Thoracic aorta (tissue), 2 donors: ENCODE results near the gene ARL4C. TPM values are rescaled to one million over a fixed set of nuclear protein-coding genes. Genes with fewer than 3 reads are reported as not detected.

Experiments used
- ATAC-seq: fragments of 150-250 bp; one replicate; pipeline ENCODE4 v1.8.0; 2017; ENCODE audit warnings: low read depth; ENCODE audit not compliant: insufficient number of reproducible peaks, low FRiP score
- DNase-seq: peaks from one replicate; pipeline ENCODE4 v3.0.0-alpha.2; 2020; ENCODE audit warnings: low spot score
- H3K27ac ChIP-seq, 2 donors: fragments of 200-600 bp; sonication (generic); 1 replicate in 1 of 2; 2 replicates in 1 of 2; pipeline ENCODE4 v1.5.1; 2016; ENCODE audit warnings: mild to moderate bottlenecking in 2 of 2, moderate library complexity in 2 of 2
- H3K27me3 ChIP-seq: fragments of 200-600 bp; sonication (generic); replicated peaks from 2 replicates; pipeline ENCODE4 v1.6.0; 2016; ENCODE audit warnings: mild to moderate bottlenecking; ENCODE audit not compliant: insufficient read depth
- H3K36me3 ChIP-seq: fragments of 200-600 bp; sonication (generic); one replicate; pipeline ENCODE4 v1.5.1; 2016
- H3K4me1 ChIP-seq, 2 donors: fragments of 200-600 bp; sonication (generic); 1 replicate in 1 of 2; 2 replicates in 1 of 2; pipeline versions ENCODE4 v1.5.1 to v1.6.0; 2016; ENCODE audit warnings: low read depth in 2 of 2, mild to moderate bottlenecking in 1 of 2; ENCODE audit not compliant: control insufficient read depth in 1 of 2
- H3K4me3 ChIP-seq: fragments of 200-600 bp; sonication (generic); 2 replicates; pipeline ENCODE4 v1.5.1; 2016; ENCODE audit warnings: mild to moderate bottlenecking
- H3K9me3 ChIP-seq: fragments of 200-600 bp; sonication (generic); 2 replicates; pipeline ENCODE4 v1.5.1; 2016
- total RNA-seq, 2 donors: library from RNA; depleted of rRNA; stranded (reverse); fragments of >200 nt; gene quantifications; one replicate each; pipeline versions ENCODE4 v1.1.0 to v1.2.3, GENCODE V29; 2016
- TF ChIP-seq, protein P1 (sequence below): fragments of 200-600 bp; sonication (generic); IDR thresholded peaks from one replicate; pipeline ENCODE4 v1.5.1; 2019; ENCODE audit warnings: antibody characterized with exemption

Gene ARL4C
- total RNA-seq, 2 donors from 2014 or later: 18.2 to 22.9 TPM

GRCh38 chr2:234451242-234451641 is 45.6 kb downstream of the ARL4C start:
- no peak for ATAC-seq
- DNase-seq: no peak
- no peak overlapping the region for H3K4me3 ChIP-seq
- peaks cover 0 to 3% of the 10 kb centered on the region in 2 donors for H3K4me1 ChIP-seq
- H3K36me3 ChIP-seq: no peaks in the 10 kb centered on the region
- H3K27ac ChIP-seq: peak overlapping the region in 1 of 2 donors; percentile 27
- H3K9me3 ChIP-seq: no peaks in the 10 kb centered on the region
- TF ChIP-seq, protein P1, sequence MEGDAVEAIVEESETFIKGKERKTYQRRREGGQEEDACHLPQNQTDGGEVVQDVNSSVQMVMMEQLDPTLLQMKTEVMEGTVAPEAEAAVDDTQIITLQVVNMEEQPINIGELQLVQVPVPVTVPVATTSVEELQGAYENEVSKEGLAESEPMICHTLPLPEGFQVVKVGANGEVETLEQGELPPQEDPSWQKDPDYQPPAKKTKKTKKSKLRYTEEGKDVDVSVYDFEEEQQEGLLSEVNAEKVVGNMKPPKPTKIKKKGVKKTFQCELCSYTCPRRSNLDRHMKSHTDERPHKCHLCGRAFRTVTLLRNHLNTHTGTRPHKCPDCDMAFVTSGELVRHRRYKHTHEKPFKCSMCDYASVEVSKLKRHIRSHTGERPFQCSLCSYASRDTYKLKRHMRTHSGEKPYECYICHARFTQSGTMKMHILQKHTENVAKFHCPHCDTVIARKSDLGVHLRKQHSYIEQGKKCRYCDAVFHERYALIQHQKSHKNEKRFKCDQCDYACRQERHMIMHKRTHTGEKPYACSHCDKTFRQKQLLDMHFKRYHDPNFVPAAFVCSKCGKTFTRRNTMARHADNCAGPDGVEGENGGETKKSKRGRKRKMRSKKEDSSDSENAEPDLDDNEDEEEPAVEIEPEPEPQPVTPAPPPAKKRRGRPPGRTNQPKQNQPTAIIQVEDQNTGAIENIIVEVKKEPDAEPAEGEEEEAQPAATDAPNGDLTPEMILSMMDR: no peak
- H3K27me3 ChIP-seq: no peaks in the 10 kb centered on the region

- TF ChIP-seq, protein P1: no peak
- Histone ChIP-seq H3K36me3 (no peaks in the 10 kb centered on the region), H3K4me1 (peaks cover 0 to 5% of the 10 kb centered on the region in 2 donors), H3K9me3 (no peaks in the 10 kb centered on the region), H3K4me3 (no peak overlapping the region), H3K27me3 (no peaks in the 10 kb centered on the region), H3K27ac (no peak overlapping the region)
- ATAC-seq: no peak
- no peak for DNase-seq
Measured at GRCh38 chr2:234450431-234451124, 46.3 kb downstream of the ARL4C start.

DNA sequence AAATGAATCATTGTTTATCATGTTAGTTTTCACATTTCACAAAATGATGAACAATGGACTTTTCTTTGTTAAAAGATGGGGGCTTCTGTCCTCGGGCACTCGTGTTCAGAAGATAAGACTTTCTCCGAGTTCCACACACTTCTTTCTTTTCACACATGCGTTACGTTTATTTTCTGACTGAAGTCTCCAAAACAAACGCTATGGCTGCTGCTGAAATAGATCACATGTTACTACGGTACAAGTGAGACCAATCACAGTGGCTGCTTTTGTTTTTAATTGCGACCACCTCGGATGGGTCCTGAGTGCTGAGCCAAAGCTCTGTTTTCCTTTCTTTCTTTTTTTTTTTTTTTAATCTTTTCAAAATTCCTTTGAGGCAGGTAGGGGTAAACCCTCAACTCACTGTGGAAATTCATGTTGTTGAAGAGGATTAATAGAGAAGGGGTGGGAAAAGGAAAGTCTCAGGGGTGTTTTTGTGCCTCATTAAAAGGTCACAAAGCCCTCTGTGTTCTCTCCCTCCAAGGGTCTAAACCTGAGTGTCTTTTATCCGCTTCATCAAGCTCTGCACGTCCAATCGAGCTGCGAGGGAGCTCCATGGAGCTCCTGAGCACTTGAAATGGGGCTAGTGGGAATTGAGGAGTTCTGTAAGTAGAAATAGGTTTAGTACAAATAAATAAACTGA is 48.2 kb downstream of the ARL4C start:
- DNase-seq (no peak), ATAC-seq (no peak)
- H3K4me3 ChIP-seq: no peak overlapping the region
- H3K36me3 ChIP-seq: no peaks in the 10 kb centered on the region
- TF ChIP-seq, protein P1: no peak
- no peak overlapping the region for H3K27ac ChIP-seq
- peaks cover 11 to 12% of the 10 kb centered on the region in 2 donors for H3K4me1 ChIP-seq
- no peaks in the 10 kb centered on the region for H3K27me3 ChIP-seq
- no peaks in the 10 kb centered on the region for H3K9me3 ChIP-seq

DNA sequence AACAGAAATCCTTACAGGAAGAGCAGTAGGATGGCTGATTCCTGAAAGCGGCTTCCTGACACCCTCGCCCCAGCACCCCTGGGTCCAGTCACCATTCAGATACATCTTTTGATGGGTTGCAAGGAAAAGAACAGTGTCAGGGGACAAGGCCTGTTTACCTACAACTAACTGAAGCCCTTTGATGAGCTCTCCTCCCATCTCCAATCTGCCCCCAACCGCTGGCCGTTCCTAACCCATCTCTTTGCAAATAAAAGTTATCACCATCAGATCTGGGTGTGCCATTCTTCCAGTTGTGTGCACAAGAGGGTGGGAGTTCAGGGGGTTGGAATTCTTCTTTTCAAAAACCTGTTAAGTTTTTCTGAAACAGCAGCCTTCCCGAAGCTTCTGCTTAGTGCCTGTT is 48.9 kb downstream of the ARL4C start:
- no peak for ATAC-seq
- DNase-seq: no peak
- H3K36me3 ChIP-seq: no peaks in the 10 kb centered on the region
- TF ChIP-seq, protein P1: no peak
- peaks cover 11 to 12% of the 10 kb centered on the region in 2 donors for H3K4me1 ChIP-seq
- no peak overlapping the region for H3K4me3 ChIP-seq
- no peaks in the 10 kb centered on the region for H3K9me3 ChIP-seq
- no peaks in the 10 kb centered on the region for H3K27me3 ChIP-seq
- H3K27ac ChIP-seq: no peak overlapping the region

DNA sequence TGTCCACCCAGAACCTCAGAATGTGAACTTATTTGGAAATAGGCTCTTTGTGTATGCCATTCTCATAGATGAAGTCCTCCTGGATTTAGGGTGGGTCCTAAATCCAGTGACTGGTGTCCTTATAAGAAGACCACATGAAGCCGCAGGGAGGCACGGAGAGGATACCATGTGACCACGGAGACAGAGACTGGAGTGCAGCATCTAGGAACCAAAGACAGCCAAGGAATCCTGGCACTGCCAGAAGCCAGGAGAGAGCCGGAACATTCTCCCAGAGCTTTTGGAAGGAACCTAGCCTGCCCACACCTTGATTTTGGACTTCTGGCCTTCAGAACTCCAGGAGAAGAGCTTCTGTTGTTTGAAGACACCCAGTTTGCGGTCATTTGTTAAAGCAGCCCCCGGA is 49.7 kb downstream of the ARL4C start:
- ATAC-seq: no peak

More for the DNA sequence above, 49.7 kb downstream of the ARL4C start:
- Histone ChIP-seq H3K9me3 (no peaks in the 10 kb centered on the region), H3K27ac (peak overlapping the region in 1 of 2 donors; percentile 42), H3K36me3 (no peaks in the 10 kb centered on the region), H3K4me3 (no peak overlapping the region), H3K27me3 (no peaks in the 10 kb centered on the region), H3K4me1 (peaks cover 11 to 12% of the 10 kb centered on the region in 2 donors)
- no peak for DNase-seq
- TF ChIP-seq, protein P1: no peak
